HG03097 (cell line): ENCODE results near the gene PPIG.
"Not testable (repeated sequence)": the region's sequence is repeated elsewhere in the genome, so short reads cannot be mapped to it uniquely, and the experiment has no call there.

Experiments
- ATAC-seq: cut with Tn5 transposase; IDR thresholded peaks from one replicate; pipeline ENCODE4 v1.9.1; 2021; ENCODE audit not compliant: unreplicated experiment, low FRiP score

The PPIG gene

GRCh38 chr2:169661265-169661664 lies 77.1 kb downstream of the PPIG start:
- no peak for ATAC-seq

DNA sequence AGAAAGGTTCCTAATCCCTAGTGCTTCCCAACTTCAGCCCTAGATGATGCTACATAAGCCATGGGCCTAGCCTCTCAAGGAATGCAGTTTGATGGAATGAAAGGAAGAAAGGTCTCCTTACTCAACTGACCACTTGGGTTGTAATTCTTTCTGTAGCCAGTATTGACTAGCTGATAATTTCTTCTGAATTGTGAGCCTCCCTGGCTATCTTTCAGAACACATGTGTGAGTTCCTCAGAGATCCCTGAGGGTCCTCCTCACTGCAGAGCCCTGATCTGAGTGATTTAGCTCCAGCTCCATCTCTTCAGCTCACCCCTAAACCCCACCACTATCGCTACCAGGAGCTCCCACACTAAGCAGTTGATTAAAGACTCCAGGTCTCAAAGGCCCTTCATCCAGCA lies 78.6 kb downstream of the PPIG start:
- no peak for ATAC-seq

DNA sequence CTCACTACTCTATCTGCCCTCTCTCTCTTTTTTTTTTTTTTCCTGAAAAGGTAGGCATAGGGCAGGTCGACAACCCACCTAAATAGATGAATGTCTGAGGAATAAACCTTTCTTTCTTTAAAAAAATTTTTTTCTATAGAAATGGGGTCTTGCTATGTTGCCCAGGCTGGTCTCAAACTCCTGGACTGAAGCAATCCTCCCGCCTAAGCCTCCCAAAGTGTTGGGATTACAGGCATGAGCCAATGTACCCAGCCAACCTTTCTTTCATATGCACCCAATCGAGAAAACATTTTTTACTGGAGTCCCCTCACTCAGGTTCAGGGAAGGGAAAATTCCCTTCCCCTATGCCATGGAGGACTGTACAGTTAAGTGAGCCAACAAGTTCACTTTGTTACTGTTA lies 79.1 kb downstream of the PPIG start:
- ATAC-seq, result no peak

GRCh38 chr2:169664600-169664977 lies 80.4 kb downstream of the PPIG start:
- no peak for ATAC-seq

DNA sequence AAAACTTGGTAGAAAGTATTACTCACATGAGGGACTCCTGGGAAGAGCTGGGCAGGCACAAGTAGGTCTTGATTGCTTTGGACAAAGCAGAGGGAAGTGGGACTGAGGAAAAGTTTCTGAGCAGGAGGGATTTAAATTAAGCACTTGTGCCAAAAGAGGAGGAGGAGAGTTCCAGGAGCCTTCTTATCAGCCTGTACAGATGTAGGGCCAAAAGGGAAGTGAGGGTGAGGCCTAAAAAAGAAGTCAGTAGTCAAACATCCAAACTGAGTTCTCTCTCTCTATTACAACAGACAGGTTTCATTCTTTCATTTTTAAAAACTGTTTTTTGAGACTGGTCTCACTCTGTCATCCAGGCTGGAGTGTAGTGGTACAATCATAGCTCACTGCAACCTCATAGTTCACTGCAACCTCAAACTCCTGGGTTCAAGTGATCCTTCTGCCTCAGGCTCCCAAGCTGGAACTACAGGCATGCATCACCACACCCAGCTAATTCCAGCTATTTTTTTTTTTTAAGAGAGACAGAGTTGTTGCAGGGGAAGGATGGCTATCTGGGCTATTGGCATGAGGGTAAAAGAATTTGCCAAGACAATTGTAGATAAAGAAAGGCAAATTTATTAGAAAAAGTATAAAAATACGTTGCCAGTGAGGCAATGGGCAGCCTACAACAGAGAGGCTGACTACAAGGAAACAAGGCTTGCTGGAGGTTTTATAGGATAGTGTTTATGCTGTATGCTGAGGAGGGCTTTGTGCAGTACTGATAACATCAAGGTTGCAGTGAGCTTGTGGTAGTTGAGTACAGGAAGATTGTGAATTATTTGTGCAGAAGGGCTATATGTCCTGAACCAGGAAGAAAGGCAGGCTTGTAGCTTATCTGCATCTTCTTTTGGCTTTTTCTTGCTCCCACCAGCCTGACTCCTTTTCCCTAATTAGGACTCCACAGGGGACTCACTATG lies 81.1 kb downstream of the PPIG start:
- ATAC-seq, result no peak

- ATAC-seq, result no peak
Observed at GRCh38 chr2:169667583-169667982, 83.4 kb downstream of the PPIG start.

DNA sequence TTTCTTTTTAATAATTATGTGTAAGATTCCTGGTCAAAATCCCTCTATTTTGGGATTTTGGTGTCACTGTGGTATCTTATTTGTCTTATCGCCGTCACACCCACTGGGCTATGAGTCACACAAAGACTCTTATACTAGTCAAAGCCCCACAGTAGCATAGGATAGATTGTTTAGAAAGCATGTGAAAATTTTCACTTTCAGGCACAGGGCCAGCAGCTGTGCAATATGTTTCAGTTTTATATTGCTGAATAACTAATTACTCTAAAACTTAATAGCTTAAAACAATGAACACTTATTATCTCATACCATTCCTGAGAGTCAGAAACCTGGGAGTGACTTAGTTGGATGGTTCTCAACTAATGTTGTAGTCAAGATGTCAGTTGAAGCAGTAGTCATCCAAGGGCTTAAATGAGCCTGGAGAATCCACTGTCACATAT lies 86.1 kb downstream of the PPIG start:
- ATAC-seq, result no peak

GRCh38 chr2:169670937-169671336 lies 86.8 kb downstream of the PPIG start:
- no peak for ATAC-seq

DNA sequence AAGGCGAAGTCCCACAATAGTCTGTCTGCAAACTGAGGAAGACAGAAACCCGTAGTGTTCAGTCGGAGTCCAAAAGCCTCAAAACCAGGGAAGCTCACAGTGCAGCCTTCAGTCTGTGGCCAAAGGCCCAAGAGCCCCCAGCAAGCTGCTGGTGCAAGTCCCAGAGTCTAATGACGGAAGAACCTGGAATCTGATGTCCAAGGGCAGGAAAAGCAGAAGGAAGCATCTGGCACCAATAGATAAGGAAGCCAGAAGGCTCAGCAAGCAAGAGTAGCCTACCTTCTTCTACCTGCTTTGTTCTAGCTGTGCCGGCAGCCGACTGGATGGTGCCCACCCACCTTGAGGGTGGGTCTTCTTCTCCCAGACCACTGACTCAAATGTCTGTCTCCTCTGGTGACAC lies 88.3 kb downstream of the PPIG start:
- no peak for ATAC-seq

DNA sequence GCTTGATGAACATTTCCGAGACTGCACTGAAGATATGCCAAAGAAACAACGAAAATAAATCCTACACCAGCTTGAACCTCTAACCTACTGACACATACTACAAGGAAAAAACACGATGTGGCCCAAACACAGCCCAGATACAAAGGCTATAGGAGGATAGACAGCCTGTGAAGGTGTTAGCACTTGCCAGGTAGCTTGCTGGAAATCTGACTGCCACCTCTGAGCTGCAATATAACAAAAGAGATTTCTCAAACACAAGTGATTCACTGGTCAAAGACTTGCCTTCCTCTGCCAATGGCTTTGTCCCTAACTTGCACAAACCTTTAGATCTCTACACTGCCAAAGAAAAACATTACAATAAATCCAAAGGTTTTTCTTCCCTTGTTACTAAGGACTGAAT lies 89.0 kb downstream of the PPIG start:
- ATAC-seq, result no peak

GRCh38 chr2:169673921-169674320 lies 89.8 kb downstream of the PPIG start:
- no peak for ATAC-seq

DNA sequence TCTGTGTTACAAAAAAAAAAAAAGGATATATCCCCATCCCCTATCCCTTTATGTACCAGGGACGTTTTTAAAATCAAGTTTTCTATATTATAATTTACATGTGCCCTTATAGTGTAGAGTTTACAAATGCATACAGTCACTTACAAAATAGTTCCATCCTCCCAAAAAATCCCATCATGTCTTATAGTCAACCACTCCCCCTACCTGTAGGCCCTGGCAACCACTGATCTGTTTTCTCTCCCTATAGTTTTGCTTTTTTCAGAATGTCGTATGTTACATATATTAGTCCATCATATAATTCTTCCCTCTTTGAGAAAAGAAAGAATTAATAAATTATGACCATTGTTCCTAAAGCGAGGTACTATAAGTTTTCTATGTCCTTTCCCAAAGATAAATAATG lies 92.2 kb downstream of the PPIG start:
- no peak for ATAC-seq

GRCh38 chr2:169676850-169677249 lies 92.7 kb downstream of the PPIG start:
- no peak for ATAC-seq

GRCh38 chr2:169683054-169683424 lies 98.9 kb downstream of the PPIG start:
- no peak for ATAC-seq

- ATAC-seq, result no peak
Observed at GRCh38 chr2:169683425-169684134, 99.4 kb downstream of the PPIG start.

- no peak for ATAC-seq
Observed at GRCh38 chr2:169684135-169684565, 100.0 kb downstream of the PPIG start.

- not testable (repeated sequence) for ATAC-seq
Observed at GRCh38 chr2:169684712-169685111, 100.6 kb downstream of the PPIG start.

DNA sequence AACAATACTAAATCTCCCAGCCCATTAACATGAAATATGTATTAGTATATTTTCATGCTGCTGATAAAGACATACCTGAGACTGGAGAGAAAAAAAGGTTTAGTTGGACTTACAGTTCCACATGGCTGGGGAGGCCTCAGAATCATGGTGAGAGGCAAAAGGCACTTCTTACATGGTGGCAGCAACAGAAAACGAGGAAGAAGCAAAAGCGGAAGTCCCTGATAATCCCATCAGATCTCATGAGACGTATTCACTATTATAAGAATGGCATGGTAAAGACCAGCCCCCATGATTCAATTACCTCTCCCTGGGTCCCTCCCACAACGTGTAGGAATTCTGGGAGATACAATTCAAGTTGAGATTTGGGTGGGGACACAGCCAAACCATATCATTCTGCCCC lies 102.7 kb downstream of the PPIG start:
- ATAC-seq, result not testable (repeated sequence)

DNA sequence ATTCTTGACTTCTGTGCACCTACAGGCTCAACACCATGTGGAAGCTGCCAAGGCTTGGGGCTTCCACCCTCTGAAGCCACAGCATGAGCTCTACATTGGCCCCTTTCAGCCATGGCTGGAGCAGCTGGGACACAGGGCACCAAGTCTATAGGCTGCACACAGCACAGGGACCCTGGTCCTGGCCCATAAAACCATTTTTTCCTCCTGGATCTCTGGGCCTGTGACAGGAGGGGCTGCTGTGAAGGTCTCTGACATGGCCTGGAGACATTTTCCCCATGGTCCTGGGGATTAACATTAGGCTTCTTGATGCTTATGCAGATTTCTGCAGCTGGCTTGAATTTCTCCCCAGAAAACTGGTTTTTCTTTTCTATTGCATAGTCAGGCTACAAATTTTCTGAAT lies 103.8 kb downstream of the PPIG start:
- ATAC-seq, result not testable (repeated sequence)

- ATAC-seq, result no peak
Observed at GRCh38 chr2:169690958-169691357, 106.8 kb downstream of the PPIG start.
